Uterus (tissue), 4 donors: ENCODE measurements around the gene AHNAK. TPM values are rescaled to one million over a fixed set of nuclear protein-coding genes. Genes with fewer than 3 reads are reported as not detected.
"Not testable (repeated sequence)": the region's sequence is repeated elsewhere in the genome, so short reads cannot be mapped to it uniquely, and the experiment has no call there.

ENCODE experiments used
- DNase-seq, 2 donors: peaks; one replicate each; pipeline ENCODE4 v3.0.0-alpha.2; 2019 to 2020
- H3K27ac ChIP-seq, 2 donors: fragments of 200-600 bp; sonication (generic); 1 replicate in 1 of 2; 2 replicates in 1 of 2; pipeline ENCODE4 v1.5.1; 2016 to 2018
- H3K27me3 ChIP-seq, 2 donors: fragments of 200-600 bp; sonication (generic); one replicate each; pipeline ENCODE4 v1.5.1; 2018 to 2019; ENCODE audit warnings: control low read depth in 1 of 2
- H3K36me3 ChIP-seq, 2 donors: fragments of 200-600 bp; sonication (generic); one replicate each; pipeline ENCODE4 v1.5.1; 2019; ENCODE audit warnings: control low read depth in 1 of 2
- H3K4me1 ChIP-seq, 2 donors: fragments of 200-600 bp; sonication (generic); one replicate each; pipeline ENCODE4 v1.5.1; 2018 to 2019; ENCODE audit warnings: control low read depth in 1 of 2
- H3K4me3 ChIP-seq, 2 donors: fragments of 200-600 bp; sonication (generic); 1 replicate in 1 of 2; 2 replicates in 1 of 2; pipeline ENCODE4 v1.5.1; 2018 to 2019; ENCODE audit warnings: mild to moderate bottlenecking in 1 of 2
- H3K9me3 ChIP-seq, 2 donors: fragments of 200-600 bp; sonication (generic); one replicate each; pipeline ENCODE4 v1.5.1; 2019; ENCODE audit warnings: control low read depth in 1 of 2
- POLR2A ChIP-seq, 2 donors: fragments of 450-650 bp; IDR thresholded peaks; one replicate each; pipeline ENCODE4 v1.6.1; 2016; ENCODE audit warnings: antibody characterized with exemption in 2 of 2, mild to moderate bottlenecking in 1 of 2, moderate library complexity in 1 of 2
- intact Hi-C: fragments of 100-400 bp; cut with DNase I; formaldehyde crosslinking; loops from one replicate; pipeline ENCODE4 v1.15.1; 2023; ENCODE audit warnings: low total_unique reads
- total RNA-seq, 4 donors: library from RNA; depleted of rRNA in 3 of 4; stranded (reverse); fragments of >200 nt in 3 of 4; gene quantifications; one replicate each; pipeline versions ENCODE4 v1.1.0 to v1.2.4, GENCODE V29; 2014 to 2023
- TF ChIP-seq, protein P1 (sequence below), 4 experiments: fragments of 200-600 bp in 2 of 4; fragments of 450-650 bp in 2 of 4; sonication (generic) in 2 of 4; IDR thresholded peaks; one replicate each; pipeline ENCODE4 v1.5.1; 2016 to 2019; ENCODE audit warnings: antibody characterized with exemption in 4 of 4, mild to moderate bottlenecking in 2 of 4, moderate library complexity in 1 of 4
- donor health status: DM: yes; HTN: yes; CAD: no.

Gene AHNAK
- total RNA-seq, 4 donors from 2014 or later, result 452 to 1,353 (median 779) TPM

GRCh38 chr11:62592146-62592815 is 45.7 kb upstream of the AHNAK start:
- Histone ChIP-seq H3K4me1 (no peaks in the 10 kb centered on the region), H3K27ac (peak overlapping the region; percentile 88 to 91), H3K27me3 (no peaks in the 10 kb centered on the region), H3K4me3 (peak overlapping the region; percentile 37 to 69), H3K9me3 (no peaks in the 10 kb centered on the region), H3K36me3 (no peaks in the 10 kb centered on the region)
- intact Hi-C loops, result no loop called here
- TF ChIP-seq, protein P1, sequence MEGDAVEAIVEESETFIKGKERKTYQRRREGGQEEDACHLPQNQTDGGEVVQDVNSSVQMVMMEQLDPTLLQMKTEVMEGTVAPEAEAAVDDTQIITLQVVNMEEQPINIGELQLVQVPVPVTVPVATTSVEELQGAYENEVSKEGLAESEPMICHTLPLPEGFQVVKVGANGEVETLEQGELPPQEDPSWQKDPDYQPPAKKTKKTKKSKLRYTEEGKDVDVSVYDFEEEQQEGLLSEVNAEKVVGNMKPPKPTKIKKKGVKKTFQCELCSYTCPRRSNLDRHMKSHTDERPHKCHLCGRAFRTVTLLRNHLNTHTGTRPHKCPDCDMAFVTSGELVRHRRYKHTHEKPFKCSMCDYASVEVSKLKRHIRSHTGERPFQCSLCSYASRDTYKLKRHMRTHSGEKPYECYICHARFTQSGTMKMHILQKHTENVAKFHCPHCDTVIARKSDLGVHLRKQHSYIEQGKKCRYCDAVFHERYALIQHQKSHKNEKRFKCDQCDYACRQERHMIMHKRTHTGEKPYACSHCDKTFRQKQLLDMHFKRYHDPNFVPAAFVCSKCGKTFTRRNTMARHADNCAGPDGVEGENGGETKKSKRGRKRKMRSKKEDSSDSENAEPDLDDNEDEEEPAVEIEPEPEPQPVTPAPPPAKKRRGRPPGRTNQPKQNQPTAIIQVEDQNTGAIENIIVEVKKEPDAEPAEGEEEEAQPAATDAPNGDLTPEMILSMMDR (IDR thresholded peaks at IDR 0.05), result no peak
- TF ChIP-seq POLR2A (IDR thresholded peaks at IDR 0.05), result no peak
- no peak for DNase-seq

DNA sequence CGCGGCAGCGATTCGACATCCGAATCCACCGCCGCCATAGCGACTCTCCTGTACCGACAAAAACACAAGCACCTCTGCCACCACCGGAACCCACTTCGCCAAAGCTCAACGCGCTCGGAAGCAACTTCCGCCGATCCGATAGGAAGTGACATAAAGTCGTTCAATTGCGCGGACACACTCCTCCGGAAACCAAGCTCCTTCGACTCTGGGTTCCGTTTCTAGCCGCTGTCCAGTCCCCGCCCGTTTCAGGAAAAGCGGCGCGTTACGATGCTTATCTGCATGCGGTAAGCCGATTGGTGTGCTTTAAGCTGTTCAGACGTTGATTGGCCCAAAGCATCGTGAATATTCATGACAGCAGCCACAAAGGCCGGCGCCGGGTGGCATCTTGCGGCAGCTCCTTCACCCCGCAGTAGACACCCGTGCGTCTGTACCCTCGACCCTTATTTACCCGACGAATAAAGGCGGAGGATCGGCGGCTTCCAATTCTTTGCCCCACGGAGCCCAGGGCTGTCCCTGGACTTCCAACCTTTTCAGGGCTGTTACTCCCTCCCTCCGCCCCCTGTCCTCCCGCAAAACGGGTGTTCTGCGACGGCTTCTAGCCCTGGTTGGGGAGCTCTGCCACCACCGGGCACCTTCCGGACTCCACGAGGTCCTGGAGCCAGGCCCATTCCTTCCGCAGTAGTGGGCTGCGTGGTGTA is 45.0 kb upstream of the AHNAK start, which contains the start of gene TUT1:
Gene TUT1, minus strand, starts transcription at position 76 of the 698 bp plus-strand sequence. Its CDS starts 38 bp downstream, at position 38.
- H3K27ac ChIP-seq, result peak within 1 kb of the TSS; percentile 88 to 91
- TF ChIP-seq POLR2A (IDR thresholded peaks at IDR 0.05), result peak; percentile 82 to 90
- TF ChIP-seq, protein P1 (IDR thresholded peaks at IDR 0.05), result peak in 2 of 4 experiments; percentile 32 to 35
- peak; percentile 97 for DNase-seq
- H3K9me3 ChIP-seq, result no peaks in the 10 kb centered on the region
- no peaks in the 10 kb centered on the region for H3K4me1 ChIP-seq
- no peaks in the 10 kb centered on the region for H3K27me3 ChIP-seq
- H3K4me3 ChIP-seq, result peak within 1 kb of the TSS; percentile 55 to 69
- H3K36me3 ChIP-seq, result no peaks in the 10 kb centered on the region
- intact Hi-C loops, result no loop called here

- H3K9me3 ChIP-seq, result no peaks in the 10 kb centered on the region
- no peak overlapping the region for H3K4me3 ChIP-seq
- no peaks in the 10 kb centered on the region for H3K27me3 ChIP-seq
- no peaks in the 10 kb centered on the region for H3K36me3 ChIP-seq
- H3K27ac ChIP-seq, result no peak overlapping the region
- TF ChIP-seq POLR2A (IDR thresholded peaks at IDR 0.05), result no peak
- TF ChIP-seq, protein P1 (IDR thresholded peaks at IDR 0.05), result no peak
- intact Hi-C loops, result no loop called here
- DNase-seq, result no peak
- H3K4me1 ChIP-seq, result no peaks in the 10 kb centered on the region
These were observed 42.5 kb upstream of the AHNAK start for GRCh38 chr11:62588966-62589637.

DNA sequence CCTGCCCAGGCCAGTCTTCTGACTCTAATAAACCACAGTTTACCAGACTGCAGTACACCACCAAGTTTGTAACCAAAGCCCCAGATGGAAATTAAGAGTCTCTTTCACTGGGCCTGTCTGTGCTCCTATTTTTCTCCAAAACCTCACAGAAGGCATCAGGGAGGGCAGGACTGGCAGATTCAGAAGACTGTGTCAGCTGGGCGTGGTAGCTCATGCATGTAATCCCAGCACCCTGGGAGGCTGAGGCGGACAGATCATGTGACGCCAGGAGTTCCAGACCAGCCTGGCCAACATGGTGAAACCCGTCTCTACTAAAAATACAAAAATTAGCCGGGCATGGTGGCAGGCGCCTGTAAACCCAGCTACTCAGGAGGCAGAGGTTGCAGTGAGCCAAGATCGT is 38.8 kb upstream of the AHNAK start:
- H3K27ac ChIP-seq, H3K36me3 ChIP-seq, H3K9me3 ChIP-seq, H3K4me3 ChIP-seq, H3K4me1 ChIP-seq, intact Hi-C loops, DNase-seq, H3K27me3 ChIP-seq: not testable (repeated sequence)

GRCh38 chr11:62581735-62582134 is 35.1 kb upstream of the AHNAK start:
- H3K9me3 ChIP-seq, intact Hi-C loops, H3K27me3 ChIP-seq, DNase-seq, H3K27ac ChIP-seq, H3K36me3 ChIP-seq, H3K4me1 ChIP-seq, H3K4me3 ChIP-seq: not testable (repeated sequence)
